Fibroblast of pulmonary artery (primary cell): ENCODE results near the gene DAAM2.

ENCODE experiments used
- DNase-seq: peaks from one replicate; pipeline ENCODE4 v3.0.0-alpha.2; 2010; ENCODE audit warnings: low read depth
- H3K4me3 ChIP-seq: replicated peaks from 2 replicates; pipeline ENCODE4 v1.5.1; 2011; ENCODE audit warnings: low read depth, mild to moderate bottlenecking, control low read depth, low read length, moderate library complexity
- TF ChIP-seq, protein P1 (sequence below): IDR thresholded peaks from 2 replicates; pipeline ENCODE4 v1.5.1; 2011; ENCODE audit warnings: mild to moderate bottlenecking, control low read depth, low read length, inconsistent platforms; ENCODE audit errors: missing control alignments

DAAM2 gene

DNA sequence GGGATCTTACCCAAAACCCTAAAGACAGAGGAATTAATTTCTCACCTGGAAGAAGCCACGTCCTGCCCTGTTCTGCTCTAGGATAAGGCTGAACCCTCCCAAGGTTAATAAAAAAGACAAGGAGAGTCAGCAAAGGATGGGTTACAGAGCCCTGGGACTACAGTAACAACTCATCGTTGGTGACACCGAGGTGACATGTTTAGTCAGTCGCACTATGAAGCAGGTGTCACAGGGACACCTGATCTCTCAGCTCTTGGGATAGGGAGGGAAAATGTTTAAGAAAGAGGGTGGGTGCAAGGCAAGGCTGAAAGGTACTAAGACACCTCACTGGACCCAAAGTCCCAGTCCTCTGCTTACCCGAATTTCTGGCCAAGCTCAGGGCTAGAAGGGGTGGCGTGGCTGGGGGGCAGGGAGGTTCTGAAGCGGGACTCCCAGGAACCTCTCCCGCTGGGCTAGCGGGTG lies 141.5 kb downstream of the DAAM2 start:
- TF ChIP-seq, protein P1, sequence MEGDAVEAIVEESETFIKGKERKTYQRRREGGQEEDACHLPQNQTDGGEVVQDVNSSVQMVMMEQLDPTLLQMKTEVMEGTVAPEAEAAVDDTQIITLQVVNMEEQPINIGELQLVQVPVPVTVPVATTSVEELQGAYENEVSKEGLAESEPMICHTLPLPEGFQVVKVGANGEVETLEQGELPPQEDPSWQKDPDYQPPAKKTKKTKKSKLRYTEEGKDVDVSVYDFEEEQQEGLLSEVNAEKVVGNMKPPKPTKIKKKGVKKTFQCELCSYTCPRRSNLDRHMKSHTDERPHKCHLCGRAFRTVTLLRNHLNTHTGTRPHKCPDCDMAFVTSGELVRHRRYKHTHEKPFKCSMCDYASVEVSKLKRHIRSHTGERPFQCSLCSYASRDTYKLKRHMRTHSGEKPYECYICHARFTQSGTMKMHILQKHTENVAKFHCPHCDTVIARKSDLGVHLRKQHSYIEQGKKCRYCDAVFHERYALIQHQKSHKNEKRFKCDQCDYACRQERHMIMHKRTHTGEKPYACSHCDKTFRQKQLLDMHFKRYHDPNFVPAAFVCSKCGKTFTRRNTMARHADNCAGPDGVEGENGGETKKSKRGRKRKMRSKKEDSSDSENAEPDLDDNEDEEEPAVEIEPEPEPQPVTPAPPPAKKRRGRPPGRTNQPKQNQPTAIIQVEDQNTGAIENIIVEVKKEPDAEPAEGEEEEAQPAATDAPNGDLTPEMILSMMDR: no peak
- no peak for DNase-seq
- H3K4me3 ChIP-seq: peak overlapping the region; percentile 79

DNA sequence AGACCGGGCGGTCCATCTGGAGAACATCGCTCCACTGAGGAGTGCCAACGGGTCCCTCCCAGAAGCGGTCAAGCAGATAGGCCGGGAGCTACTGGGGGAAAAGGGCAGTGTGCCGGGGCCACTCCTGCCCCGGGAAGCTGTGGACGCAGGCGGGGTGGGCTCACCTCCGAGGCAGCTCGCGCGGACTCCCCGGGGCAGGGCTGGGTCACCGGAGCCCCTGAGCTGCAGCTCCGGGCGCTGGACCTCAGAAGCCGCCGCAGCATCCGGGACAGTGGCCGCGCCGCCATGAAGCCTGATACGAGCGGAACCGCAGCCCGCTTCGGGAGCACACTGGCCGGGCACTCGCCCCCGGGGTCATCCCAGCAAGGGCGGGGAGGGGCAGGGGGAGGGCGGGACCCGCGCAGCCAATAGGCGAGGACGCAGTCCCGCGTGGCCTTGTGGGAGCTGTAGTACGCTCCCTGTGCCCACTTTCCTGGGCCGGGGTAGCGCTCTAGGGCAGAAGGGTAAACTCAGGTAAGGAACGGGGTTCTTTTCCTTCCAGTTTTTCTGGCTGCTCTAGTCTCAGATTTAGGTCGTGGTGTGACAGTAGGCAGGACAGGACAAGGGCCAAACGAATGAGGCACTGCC lies 142.1 kb downstream of the DAAM2 start, which contains the start of gene MOCS1:
TSS of gene MOCS1 (minus strand) at position 332 of the 627 bp plus-strand sequence. CDS start at position 287, 45 bp downstream.
- peak within 1 kb of the TSS; percentile 79 for H3K4me3 ChIP-seq
- peak; percentile 71 for DNase-seq
- TF ChIP-seq, protein P1: no peak

DNA sequence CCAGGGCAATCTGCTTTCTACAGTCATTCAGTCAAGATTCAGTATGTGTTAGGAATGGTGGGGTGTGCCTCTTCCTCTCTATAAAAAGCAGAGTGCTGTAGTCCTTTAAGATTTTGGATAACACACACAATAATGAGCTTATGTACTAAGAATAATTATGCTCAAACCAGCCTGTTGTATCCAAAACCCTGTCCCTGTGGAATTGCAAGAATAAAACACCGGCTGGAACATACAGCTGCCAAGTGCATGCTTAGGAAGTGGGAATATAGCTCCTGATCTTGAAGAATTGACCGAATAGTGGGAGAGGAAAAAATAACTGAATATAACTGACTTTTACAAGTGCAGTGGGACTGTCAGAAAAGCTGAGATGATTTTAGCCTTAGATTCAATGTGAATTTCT lies 143.1 kb downstream of the DAAM2 start:
- no peak overlapping the region for H3K4me3 ChIP-seq
- no peak for DNase-seq
- TF ChIP-seq, protein P1: no peak

DNA sequence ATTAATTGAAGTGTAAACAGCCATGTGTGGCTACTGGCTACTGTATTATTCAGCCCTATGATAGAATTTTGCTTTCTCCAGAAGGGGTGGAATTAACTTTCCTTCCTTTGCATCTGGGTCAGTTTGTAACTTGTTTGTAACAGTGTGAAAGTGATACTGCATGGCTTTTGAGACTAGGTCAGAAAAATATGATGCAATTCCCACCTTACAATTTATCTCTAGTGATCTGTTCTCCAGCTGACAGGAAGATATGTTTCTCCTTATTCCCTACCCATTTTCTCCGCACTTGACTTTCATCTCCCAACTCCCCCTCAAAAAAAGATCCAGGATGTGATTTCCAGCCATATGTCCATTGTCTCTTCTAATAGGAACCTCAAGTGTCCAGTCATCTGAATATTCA lies 144.7 kb downstream of the DAAM2 start:
- DNase-seq: no peak
- H3K4me3 ChIP-seq: no peak overlapping the region
- TF ChIP-seq, protein P1: no peak

DNA sequence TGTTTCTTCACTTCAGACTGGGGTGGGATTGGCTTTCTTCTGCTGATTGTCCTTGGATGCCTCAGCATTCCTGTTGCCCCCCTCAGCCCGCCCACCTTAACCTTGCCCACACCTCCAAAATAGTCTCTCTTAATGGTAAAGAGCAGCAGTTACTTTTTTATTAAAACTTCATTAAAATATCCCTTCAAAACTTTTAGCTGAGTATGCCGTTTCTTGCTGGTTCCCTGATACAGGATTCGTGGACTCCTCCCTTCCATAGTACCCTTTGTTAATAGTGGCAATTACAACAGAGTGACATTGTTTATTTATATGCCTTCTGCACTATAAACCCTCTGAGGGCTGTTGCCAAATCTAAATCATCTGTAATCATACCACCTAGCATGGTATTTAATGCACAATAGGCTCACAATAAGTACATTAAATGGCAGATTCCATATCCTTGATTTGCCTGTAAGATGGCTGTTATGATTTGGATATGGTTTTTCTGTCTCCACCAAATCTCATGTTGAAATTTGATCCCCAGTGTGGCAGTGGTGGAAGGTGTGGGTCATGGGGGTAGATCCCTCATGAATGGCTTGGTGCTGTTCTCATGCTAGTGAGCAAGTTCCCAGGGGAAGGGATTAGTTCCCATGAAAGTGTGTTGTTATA lies 145.6 kb downstream of the DAAM2 start:
- H3K4me3 ChIP-seq: no peak overlapping the region
- no peak for DNase-seq
- TF ChIP-seq, protein P1: no peak

DNA sequence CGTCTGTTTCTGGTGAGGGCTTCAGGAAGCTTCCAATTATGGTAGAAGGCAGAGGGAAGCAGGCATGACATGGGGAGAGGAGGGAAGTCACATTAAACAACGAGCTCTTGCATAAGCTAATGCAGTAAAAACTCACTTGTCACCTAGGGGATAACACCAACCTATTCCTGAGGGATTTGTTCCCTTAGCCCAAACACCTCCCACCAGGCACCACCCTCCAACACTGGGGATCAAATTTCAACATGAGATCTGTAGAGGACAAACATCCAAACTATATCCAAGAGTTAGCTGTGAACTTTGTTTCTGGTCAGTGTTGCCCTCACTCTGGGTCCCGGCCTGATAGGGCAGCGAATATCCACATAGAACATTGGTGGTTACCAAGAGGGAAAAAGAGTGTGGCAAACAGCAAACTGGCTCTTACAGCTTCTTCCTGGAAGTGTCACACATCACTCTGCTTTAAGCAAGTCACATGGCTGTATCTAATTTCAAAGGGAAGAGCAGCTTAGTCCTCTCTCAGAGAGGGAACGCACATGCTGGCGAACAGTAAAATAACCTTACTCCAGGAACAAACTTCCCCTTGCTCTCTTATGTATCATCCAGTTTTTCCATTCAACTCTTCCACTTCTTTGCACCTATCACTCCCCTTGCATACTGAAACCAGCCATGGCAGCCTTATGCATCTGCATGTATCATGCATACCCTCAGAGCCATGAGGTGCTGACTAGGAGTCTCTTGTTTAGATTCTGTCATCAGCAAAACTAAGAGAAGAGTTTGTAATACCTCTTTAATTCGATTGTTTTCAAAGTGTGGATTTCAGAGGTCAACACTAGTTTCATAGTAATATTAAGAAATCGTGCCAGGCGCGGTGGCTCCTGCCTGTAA lies 146.8 kb downstream of the DAAM2 start:
- TF ChIP-seq, protein P1: no peak
- H3K4me3 ChIP-seq: no peak overlapping the region
- no peak for DNase-seq
